GM12878 (cell line): ENCODE data around the gene COL4A1. TPM values are rescaled to one million over a fixed set of nuclear protein-coding genes. Genes with fewer than 3 reads are reported as not detected.

Experiments used
- ATAC-seq: fragments of 200-7000 bp; cut with Tn5 transposase; 3 replicates; pipeline ENCODE4 v1.9.1; 2020; ENCODE audit warnings: mild to moderate bottlenecking, moderate library complexity
- BruUV-seq: library from RNA; stranded (reverse); fragments of 400-500 nt; replicated peaks from 2 replicates; lab custom pipeline; 2021; lab: Mats Ljungman, UMichigan
- CTCF ChIA-PET: fragments of 300-600 bp; sonication (Branson Sonifier 250); formaldehyde crosslinking; extraction: SDS; loops from one replicate; lab custom pipeline; 2021; ENCODE audit warnings: inconsistent platforms; lab: Yijun Ruan, JAX
- POLR2A ChIA-PET: fragments of 350-600 bp; formaldehyde crosslinking; extraction: SDS; loops from one replicate; lab custom pipeline; 2021; ENCODE audit warnings: inconsistent platforms; lab: Charles Lee
- RAD21 ChIA-PET: fragments of 300-600 bp; sonication (Branson Sonifier 250); formaldehyde crosslinking; loops from one replicate; lab custom pipeline; 2023; ENCODE audit warnings: antibody characterized with exemption; ENCODE audit not compliant: unreplicated experiment; lab: Charles Lee
- SMC1A ChIA-PET: fragments of 300-600 bp; sonication (Branson Sonifier 250); formaldehyde crosslinking; loops from one replicate; lab custom pipeline; 2023; ENCODE audit not compliant: unreplicated experiment, uncharacterized antibody; lab: Charles Lee
- DNase-seq: peaks from one replicate; pipeline ENCODE4 v3.0.0-alpha.2; 2011; ENCODE audit warnings: low read depth, low spot score
- FAIRE-seq: peaks from 3 replicates; lab custom pipeline; 2011; peaks lifted over from hg19 to GRCh38; lab: Jason Lieb, UNC
- H2AFZ ChIP-seq: 2 replicates; pipeline ENCODE4 v1.6.0; 2011; ENCODE audit warnings: low read depth, low read length, control low read depth; ENCODE audit not compliant: control insufficient read depth
- H3K27ac ChIP-seq: 2 replicates; pipeline ENCODE4 v1.5.1; 2011; ENCODE audit warnings: control low read depth; ENCODE audit not compliant: control insufficient read depth, insufficient read depth
- H3K27me3 ChIP-seq, 2 experiments: replicated peaks in 1 of 2; 2 replicates each; pipeline versions ENCODE4 v1.6.0 to v1.6.1; 2011; ENCODE audit warnings: low read length in 1 of 2; ENCODE audit not compliant: control insufficient read depth in 2 of 2, insufficient read depth in 2 of 2
- H3K36me3 ChIP-seq, 2 experiments: 2 replicates each; pipeline ENCODE4 v1.5.1; 2011; ENCODE audit warnings: low read length in 1 of 2; ENCODE audit not compliant: control insufficient read depth in 2 of 2, insufficient read depth in 2 of 2
- H3K4me1 ChIP-seq: 2 replicates; pipeline ENCODE4 v1.6.1; 2011; ENCODE audit warnings: mild to moderate bottlenecking, low read length, moderate library complexity, mixed read lengths; ENCODE audit not compliant: control insufficient read depth, insufficient read depth
- H3K4me2 ChIP-seq: 2 replicates; pipeline ENCODE4 v1.6.0; 2011; ENCODE audit warnings: control low read depth; ENCODE audit not compliant: control insufficient read depth, insufficient read depth
- H3K4me3 ChIP-seq: fragments of 200-600 bp; sonication (generic); 2 replicates; pipeline ENCODE4 v1.5.1; 2016
- H3K79me2 ChIP-seq: 2 replicates; pipeline ENCODE4 v1.6.0; 2011; ENCODE audit warnings: low read length; ENCODE audit not compliant: control insufficient read depth, insufficient read depth
- H3K9ac ChIP-seq: 2 replicates; pipeline ENCODE4 v1.8.0; 2011; ENCODE audit warnings: low read length, control low read depth, mixed read lengths; ENCODE audit not compliant: control insufficient read depth, insufficient read depth
- H3K9me3 ChIP-seq: replicated peaks from 3 replicates; pipeline ENCODE4 v1.5.1; 2011; ENCODE audit warnings: mild to moderate bottlenecking, low read length; ENCODE audit not compliant: control insufficient read depth, insufficient read depth
- H4K20me1 ChIP-seq: 2 replicates; pipeline ENCODE4 v1.6.0; 2011; ENCODE audit not compliant: control insufficient read depth, insufficient read depth
- BRCA1 ChIP-seq: IDR thresholded peaks from 2 replicates; pipeline ENCODE4 v1.6.1; 2011; ENCODE audit warnings: low read depth, low read length, improper control_type of control experiment
- E2F4 ChIP-seq: IDR thresholded peaks from 2 replicates; pipeline ENCODE4 v1.6.1; 2012; ENCODE audit warnings: low read depth, low read length, improper control_type of control experiment
- E2F8 ChIP-seq: fragments of 450-650 bp; IDR thresholded peaks from 2 replicates; pipeline ENCODE4 v1.6.1; 2018; ENCODE audit warnings: mild to moderate bottlenecking, low read depth, moderate library complexity; ENCODE audit not compliant: partially characterized antibody
- FOXK2 ChIP-seq: fragments of 450-650 bp; IDR thresholded peaks from 2 replicates; pipeline ENCODE4 v1.6.1; 2017; ENCODE audit warnings: mild to moderate bottlenecking, moderate library complexity
- KDM1A ChIP-seq: fragments of 200-600 bp; sonication (generic); IDR thresholded peaks from 2 replicates; pipeline ENCODE4 v1.6.1; 2016; ENCODE audit warnings: borderline replicate concordance
- KLF5 ChIP-seq: fragments of 450-650 bp; IDR thresholded peaks from 2 replicates; pipeline ENCODE4 v1.6.1; 2014; ENCODE audit warnings: mild to moderate bottlenecking; ENCODE audit not compliant: partially characterized antibody
- NR2C2 ChIP-seq: IDR thresholded peaks from 2 replicates; pipeline ENCODE4 v1.6.1; 2011; ENCODE audit warnings: borderline replicate concordance, low read depth; ENCODE audit not compliant: control insufficient read depth, insufficient read length
- PAX5 ChIP-seq: IDR thresholded peaks from 2 replicates; pipeline ENCODE4 v1.6.1; 2011; ENCODE audit warnings: low read depth, low read length, borderline replicate concordance
- PML ChIP-seq: IDR thresholded peaks from 2 replicates; pipeline ENCODE4 v1.6.1; 2012; ENCODE audit warnings: low read length, inconsistent platforms
- POLR2AphosphoS5 ChIP-seq: IDR thresholded peaks from 2 replicates; pipeline ENCODE4 v1.6.1; 2011; ENCODE audit warnings: mild to moderate bottlenecking, low read length, inconsistent platforms
- TCF7 ChIP-seq: IDR thresholded peaks from 2 replicates; pipeline ENCODE4 v1.6.1; 2014; ENCODE audit warnings: antibody characterized with exemption, borderline replicate concordance
- ZSCAN29 ChIP-seq: fragments of 450-650 bp; IDR thresholded peaks from 2 replicates; pipeline ENCODE4 v1.6.1; 2017; ENCODE audit warnings: mild to moderate bottlenecking, moderate library complexity
- WGBS: methylation state at CpG from one replicate; pipeline ENCODE4 v1.1.6; 2016; ENCODE audit warnings: low lambda C conversion rate; ENCODE audit not compliant: insufficient replicate concordance, insufficient coverage; ENCODE audit errors: missing lambda C conversion rate; 5-methylcytosine and 5-hydroxymethylcytosine counted together
- in situ Hi-C: fragments of 300-500 bp; cut with MboI; formaldehyde crosslinking; loops from 9 replicates; pipeline ENCODE4 v1.14.3; 2018; ENCODE audit warnings: mixed read lengths
- intact Hi-C: fragments of 100-400 bp; cut with micrococcal nuclease; formaldehyde crosslinking; loops from one replicate; pipeline ENCODE4 v1.14.2; 2022; ENCODE audit not compliant: unreplicated experiment
- polyA plus RNA-seq, 11 experiments: library from polyadenylated mRNA; depleted of rRNA in 4 of 11; unstranded in 6 of 11; stranded (reverse) in 5 of 11; fragments of >200 nt; fragmentation: Nextera tagmentation in 4 of 11; fragmentation: Illumina TruSeq in 1 of 11; extraction: Ambion mirVana in 4 of 11; extraction: Trizol in 1 of 11; gene quantifications; 1 replicate in 1 of 11; 2 replicates in 10 of 11; pipeline versions ENCODE4 v1.2.1 to v1.2.3, GENCODE V29; 2011 to 2016; ENCODE audit warnings: inconsistent platforms in 2 of 11, missing spikeins in 2 of 11, low read depth in 1 of 11
- total RNA-seq, 4 experiments: library from RNA; depleted of rRNA in 3 of 4; stranded (reverse); fragments of >200 nt in 3 of 4; fragmentation: Illumina TruSeq in 1 of 4; extraction: Trizol in 1 of 4; gene quantifications; 2 replicates each; pipeline versions ENCODE4 v1.2.1 to v1.2.3, GENCODE V29; 2013 to 2021

COL4A1 gene
- total and polyA plus RNA-seq, 10 of the 15 experiments (the other 5 are each of a cell fraction or from before 2014, with no cell fraction given): 0.07 to 0.31 (median 0.13) TPM; not detected in 6

- no peak for TF ChIP-seq E2F4
- TF ChIP-seq POLR2AphosphoS5: no peak
- TF ChIP-seq KLF5: no peak
- TF ChIP-seq ZSCAN29: no peak
- TF ChIP-seq PML: no peak
Measured at GRCh38 chr13:110306960-110307766, at the start of gene COL4A1, which contains the start of gene COL4A2 (continued).

GRCh38 chr13:110356362-110356761, 49.4 kb upstream of the COL4A1 start:
- H3K79me2 ChIP-seq: no peaks in the 10 kb centered on the region
- H3K4me1 ChIP-seq: no peaks in the 10 kb centered on the region; the same call in 1 of the 2 replicates
- H3K4me2 ChIP-seq: no peak overlapping the region
- no peak overlapping the region for H2AFZ ChIP-seq
- no peaks in the 10 kb centered on the region for H3K27me3 ChIP-seq
- no TSS peak for BruUV-seq
- no peak overlapping the region for H3K27ac ChIP-seq
- ChIA-PET SMC1A (no interaction called here), RAD21 (interaction anchor here (2.8 kb wide), 1 partner anchor 16 kb away, joined by 11 read pairs; no protein-coding TSS in a partner anchor), POLR2A (no interaction called here), CTCF (no interaction called here)
- no peak for ATAC-seq
- no peaks in the 10 kb centered on the region for H3K9me3 ChIP-seq
- in situ Hi-C loops: no loop called here
- intact Hi-C loops: no loop called here
- no peak for TF ChIP-seq E2F8
- TF ChIP-seq KDM1A: no peak
- TF ChIP-seq TCF7: no peak
- TF ChIP-seq PAX5: no peak
- no peak for TF ChIP-seq BRCA1
- TF ChIP-seq NR2C2: no peak
- no peak for TF ChIP-seq FOXK2
- H3K9ac ChIP-seq: no peak overlapping the region
- no peaks in the 10 kb centered on the region for H4K20me1 ChIP-seq
- DNase-seq: no peak
- no peak overlapping the region for H3K4me3 ChIP-seq
- H3K36me3 ChIP-seq: no peaks in the 10 kb centered on the region
- FAIRE-seq: no peak
- WGBS: 45% methylated on average over 12 of the region's 12 CpGs
